ENCODE results near the gene ZNF628. TPM values are rescaled to one million over a fixed set of nuclear protein-coding genes. Genes with fewer than 3 reads are reported as not detected.

Gene ZNF628
- polyA plus RNA-seq, 1 experiment: 0.12 TPM

GRCh38 chr19:55485439-55486011 lies 9.1 kb downstream of the ZNF628 start:
- TF ChIP-seq CTCF (IDR thresholded peaks at IDR 0.05; ENCODE audit: low read depth, low read length): no peak
- H3K27me3 ChIP-seq (ENCODE audit: control insufficient read depth, insufficient read depth, low read length): no peaks in the 10 kb centered on the region
- H3K9me3 ChIP-seq (ENCODE audit: control insufficient read depth, insufficient read depth, low read length): no peaks in the 10 kb centered on the region; the same call in 1 of the 2 replicates
- no peak for DNase-seq (ENCODE audit: low read depth, low spot score)
- ChIA-PET CTCF (interaction anchor here (0.5 to 6.4 kb wide), 5 partner anchors 18 to 345 kb away, joined by 4 to 67 read pairs (median 4); no protein-coding TSS in a partner anchor), POLR2A (interaction anchor here (0.6 to 1.5 kb wide), 9 partner anchors 9 to 1022 kb away, joined by 3 to 10 read pairs (median 4); partner anchors contain the start of genes LENG9, ZNF628 and ZNF784)
- peak overlapping the region; percentile 77 for H3K4me3 ChIP-seq (ENCODE audit: low read depth, low read length)
- peak overlapping the region; percentile 52 for H3K27ac ChIP-seq (ENCODE audit: low read depth, low read length)

- H3K27me3 ChIP-seq (ENCODE audit: control insufficient read depth, insufficient read depth, low read length): no peaks in the 10 kb centered on the region
- DNase-seq (ENCODE audit: low read depth, low spot score): no peak
- ChIA-PET POLR2A (interaction anchor here (0.7 to 2.5 kb wide), 10 partner anchors 10 to 1023 kb away, joined by 3 to 21 read pairs (median 5); partner anchors contain the start of genes FIZ1, LENG9, PPP6R1 and UBE2S), CTCF (interaction anchor here (0.7 to 6.4 kb wide), 4 partner anchors 18 to 345 kb away, joined by 3 to 67 read pairs (median 23); no protein-coding TSS in a partner anchor)
- H3K9me3 ChIP-seq (ENCODE audit: control insufficient read depth, insufficient read depth, low read length): no peaks in the 10 kb centered on the region; the same call in 1 of the 2 replicates
- peak overlapping the region; percentile 96 for H3K27ac ChIP-seq (ENCODE audit: low read depth, low read length)
- H3K4me3 ChIP-seq (ENCODE audit: low read depth, low read length): peak overlapping the region; percentile 77
- TF ChIP-seq CTCF (IDR thresholded peaks at IDR 0.05; ENCODE audit: low read depth, low read length): peak; percentile 19; the same call in 1 of the 2 replicates
Measured at GRCh38 chr19:55486043-55486970, 9.9 kb downstream of the ZNF628 start.

- POLR2A ChIA-PET: interaction anchor here (0.7 to 2.5 kb wide), 11 partner anchors 11 to 228 kb away, joined by 3 to 21 read pairs (median 5); partner anchors contain the start of genes FIZ1, ISOC2, PPP6R1 and UBE2S
Measured at GRCh38 chr19:55486971-55487923, 10.8 kb downstream of the ZNF628 start.

More at GRCh38 chr19:55486971-55487923, 10.8 kb downstream of the ZNF628 start:
- H3K27ac ChIP-seq (ENCODE audit: low read depth, low read length): peak overlapping the region; percentile 96
- CTCF ChIA-PET: interaction anchor here (0.9 to 6.4 kb wide), 4 partner anchors 11 to 346 kb away, joined by 3 to 67 read pairs (median 22); partner anchors contain the start of gene ZNF628
- no peaks in the 10 kb centered on the region; the same call in 1 of the 2 replicates for H3K9me3 ChIP-seq (ENCODE audit: control insufficient read depth, insufficient read depth, low read length)
- no peak for TF ChIP-seq CTCF (IDR thresholded peaks at IDR 0.05; ENCODE audit: low read depth, low read length)
- peak; percentile 92 for DNase-seq (ENCODE audit: low read depth, low spot score)
- no peaks in the 10 kb centered on the region for H3K27me3 ChIP-seq (ENCODE audit: control insufficient read depth, insufficient read depth, low read length)
- peak overlapping the region; percentile 77 for H3K4me3 ChIP-seq (ENCODE audit: low read depth, low read length)

All from AG04450 (cell line).